ENCODE measurements around the gene TMTC1.
A peak's percentile ranks its signal among the peaks of the same experiment; 100 is the strongest.
"Not testable (repeated sequence)": the region's sequence is repeated elsewhere in the genome, so short reads cannot be mapped to it uniquely, and the experiment has no call there.

The TMTC1 gene

GRCh38 chr12:29783773-29784666 lies at the start of gene TMTC1:
Gene TMTC1 (minus strand): TSS chr12:29783942. CDS start chr12:29783751, 191 bp downstream.
- peak; percentile 3 to 37 for DNase-seq

GRCh38 chr12:29831173-29831572 lies 47.4 kb upstream of the TMTC1 start:
- DNase-seq = no peak

GRCh38 chr12:29830391-29830790 lies 46.6 kb upstream of the TMTC1 start:
- DNase-seq = no peak

GRCh38 chr12:29818916-29819623 lies 35.3 kb upstream of the TMTC1 start:
- no peak for DNase-seq

GRCh38 chr12:29816874-29817725 lies 33.4 kb upstream of the TMTC1 start:
- no peak for DNase-seq

GRCh38 chr12:29809616-29810361 lies 26.0 kb upstream of the TMTC1 start:
- not testable (repeated sequence) for DNase-seq

- no peak for DNase-seq
Measured at GRCh38 chr12:29807129-29807528, 23.4 kb upstream of the TMTC1 start.

- no peak for DNase-seq
Measured at GRCh38 chr12:29804019-29804418, 20.3 kb upstream of the TMTC1 start.

- no peak for DNase-seq
Measured at GRCh38 chr12:29799591-29799990, 15.8 kb upstream of the TMTC1 start.

- no peak for DNase-seq
Measured at GRCh38 chr12:29797565-29798355, 14.0 kb upstream of the TMTC1 start.

- no peak for DNase-seq
Measured at GRCh38 chr12:29796823-29797263, 13.1 kb upstream of the TMTC1 start.

- no peak for DNase-seq
Measured at GRCh38 chr12:29795715-29796114, 12.0 kb upstream of the TMTC1 start.

- no peak for DNase-seq
Measured at GRCh38 chr12:29794862-29795261, 11.1 kb upstream of the TMTC1 start.

- DNase-seq = no peak
Measured at GRCh38 chr12:29792853-29793252, 9.1 kb upstream of the TMTC1 start.

GRCh38 chr12:29792132-29792531 lies 8.4 kb upstream of the TMTC1 start:
- DNase-seq = no peak

- DNase-seq = no peak
Measured at GRCh38 chr12:29782871-29783772, 620 bp downstream of the TMTC1 start.

- DNase-seq = peak in 1 of 2 experiments; percentile 30
Measured at GRCh38 chr12:29782285-29782870, 1.4 kb downstream of the TMTC1 start.

- no peak for DNase-seq
Measured at GRCh38 chr12:29781705-29782266, 2.0 kb downstream of the TMTC1 start.

- DNase-seq = no peak
Measured at GRCh38 chr12:29781188-29781587, 2.6 kb downstream of the TMTC1 start.

GRCh38 chr12:29780084-29780483 lies 3.7 kb downstream of the TMTC1 start:
- no peak for DNase-seq
